Measurements from ENCODE around the gene DCAF5. TPM values are rescaled to one million over a fixed set of nuclear protein-coding genes. Genes with fewer than 3 reads are reported as not detected.
"Not testable (repeated sequence)": the region's sequence is repeated elsewhere in the genome, so short reads cannot be mapped to it uniquely, and the experiment has no call there.

The DCAF5 gene
- total and polyA plus RNA-seq, 9 donors = 24.9 to 50.1 (median 42.4) TPM

DNA sequence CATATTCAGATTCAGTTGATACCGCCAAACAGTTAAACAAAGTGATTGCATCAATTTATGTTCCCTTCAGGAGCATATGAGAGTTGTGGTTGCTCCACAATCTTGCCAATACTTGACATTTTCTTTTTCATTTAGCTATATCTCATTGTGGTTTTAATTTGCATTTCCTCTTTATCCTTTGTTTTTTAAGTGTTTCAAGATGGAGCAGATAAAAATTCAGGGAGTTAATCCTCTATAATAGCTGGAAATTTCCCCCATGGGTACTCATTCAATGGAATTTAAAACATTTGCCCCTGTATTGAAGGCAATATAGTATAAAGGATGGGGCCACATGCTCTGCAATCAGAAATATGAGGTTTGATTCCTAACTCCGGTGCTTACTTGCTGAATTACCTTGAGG, 37.3 kb upstream of the DCAF5 start:
- intact Hi-C loops (cut with DNase I) = no loop called here
- H3K9me3 ChIP-seq = no peaks in the 10 kb centered on the region

DNA sequence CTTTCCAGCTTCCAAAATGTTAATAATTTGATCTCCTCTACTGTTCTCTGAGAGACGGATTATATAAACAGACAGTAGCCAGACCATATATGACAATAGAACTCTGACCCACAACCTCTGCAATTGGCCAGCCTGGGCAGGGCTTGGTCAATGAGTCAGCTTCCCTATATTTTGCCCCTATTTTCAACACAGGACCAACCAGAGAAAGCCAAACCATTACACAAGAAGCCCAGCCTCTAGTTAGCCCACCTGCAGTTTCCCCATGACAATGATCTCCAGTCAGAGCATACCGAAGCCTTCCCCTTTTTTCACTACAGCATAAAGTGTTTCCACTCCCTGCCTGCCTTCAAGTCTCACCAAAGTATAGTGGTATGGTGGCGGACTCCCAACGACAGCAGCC, 30.8 kb upstream of the DCAF5 start:
- DNase-seq = no peak
- WGBS, 3 donors = 52 to 57% (median 55%) methylated on average over 4 of the region's 4 CpGs
- TF ChIP-seq, protein P1, sequence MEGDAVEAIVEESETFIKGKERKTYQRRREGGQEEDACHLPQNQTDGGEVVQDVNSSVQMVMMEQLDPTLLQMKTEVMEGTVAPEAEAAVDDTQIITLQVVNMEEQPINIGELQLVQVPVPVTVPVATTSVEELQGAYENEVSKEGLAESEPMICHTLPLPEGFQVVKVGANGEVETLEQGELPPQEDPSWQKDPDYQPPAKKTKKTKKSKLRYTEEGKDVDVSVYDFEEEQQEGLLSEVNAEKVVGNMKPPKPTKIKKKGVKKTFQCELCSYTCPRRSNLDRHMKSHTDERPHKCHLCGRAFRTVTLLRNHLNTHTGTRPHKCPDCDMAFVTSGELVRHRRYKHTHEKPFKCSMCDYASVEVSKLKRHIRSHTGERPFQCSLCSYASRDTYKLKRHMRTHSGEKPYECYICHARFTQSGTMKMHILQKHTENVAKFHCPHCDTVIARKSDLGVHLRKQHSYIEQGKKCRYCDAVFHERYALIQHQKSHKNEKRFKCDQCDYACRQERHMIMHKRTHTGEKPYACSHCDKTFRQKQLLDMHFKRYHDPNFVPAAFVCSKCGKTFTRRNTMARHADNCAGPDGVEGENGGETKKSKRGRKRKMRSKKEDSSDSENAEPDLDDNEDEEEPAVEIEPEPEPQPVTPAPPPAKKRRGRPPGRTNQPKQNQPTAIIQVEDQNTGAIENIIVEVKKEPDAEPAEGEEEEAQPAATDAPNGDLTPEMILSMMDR (IDR thresholded peaks at IDR 0.05) = no peak
- TF ChIP-seq POLR2A (IDR thresholded peaks at IDR 0.05) = no peak
- H3K27me3 ChIP-seq = no peaks in the 10 kb centered on the region
- no peaks in the 10 kb centered on the region for H3K4me1 ChIP-seq (ENCODE audit: insufficient read depth)
- no peaks in the 10 kb centered on the region for H3K9me3 ChIP-seq
- H3K27ac ChIP-seq = no peak overlapping the region
- intact Hi-C loops (cut with DNase I) = no loop called here
- H3K4me3 ChIP-seq = no peak overlapping the region
- no peaks in the 10 kb centered on the region for H3K36me3 ChIP-seq

More for the DNA sequence above, 37.3 kb upstream of the DCAF5 start:
- no peak overlapping the region for H3K27ac ChIP-seq
- no peaks in the 10 kb centered on the region for H3K36me3 ChIP-seq
- H3K4me3 ChIP-seq = no peak overlapping the region
- TF ChIP-seq POLR2A (IDR thresholded peaks at IDR 0.05) (no peak), EP300 (IDR thresholded peaks at IDR 0.05) (no peak)
- TF ChIP-seq, protein P1 (IDR thresholded peaks at IDR 0.05) = no peak
- WGBS, 3 donors = 93 to 96% (median 94%) methylated on average over 2 of the region's 2 CpGs
- DNase-seq = no peak
- H3K4me1 ChIP-seq (ENCODE audit: insufficient read depth) = peaks cover 2% of the 10 kb centered on the region
- no peaks in the 10 kb centered on the region for H3K27me3 ChIP-seq

DNA sequence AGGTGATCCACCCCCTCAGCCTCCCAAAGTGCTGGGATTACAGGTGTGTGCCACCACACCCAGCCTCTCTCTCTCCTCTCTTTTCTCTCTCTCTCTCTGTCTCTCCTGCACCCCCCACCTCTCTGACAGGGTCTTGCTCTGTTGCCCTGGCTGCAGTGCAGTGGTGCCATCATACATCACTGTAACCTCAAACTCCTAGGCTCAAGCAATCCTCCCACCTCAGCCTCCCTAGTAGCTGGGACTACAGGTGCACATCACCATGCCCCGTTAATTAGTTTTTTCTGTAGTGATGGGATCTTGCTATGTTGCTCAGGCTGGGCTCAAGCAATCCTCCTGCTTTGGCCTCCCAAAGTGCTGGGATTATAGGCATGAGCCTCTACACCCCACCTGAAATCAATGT, 29.7 kb upstream of the DCAF5 start:
- H3K36me3 ChIP-seq; intact Hi-C loops (cut with DNase I); H3K4me1 ChIP-seq (ENCODE audit: insufficient read depth); H3K27ac ChIP-seq; H3K9me3 ChIP-seq; H3K27me3 ChIP-seq; H3K4me3 ChIP-seq; DNase-seq: not testable (repeated sequence)
- WGBS, 3 donors = 89 to 100% (median 92%) methylated on average over 1 of the region's 1 CpG

DNA sequence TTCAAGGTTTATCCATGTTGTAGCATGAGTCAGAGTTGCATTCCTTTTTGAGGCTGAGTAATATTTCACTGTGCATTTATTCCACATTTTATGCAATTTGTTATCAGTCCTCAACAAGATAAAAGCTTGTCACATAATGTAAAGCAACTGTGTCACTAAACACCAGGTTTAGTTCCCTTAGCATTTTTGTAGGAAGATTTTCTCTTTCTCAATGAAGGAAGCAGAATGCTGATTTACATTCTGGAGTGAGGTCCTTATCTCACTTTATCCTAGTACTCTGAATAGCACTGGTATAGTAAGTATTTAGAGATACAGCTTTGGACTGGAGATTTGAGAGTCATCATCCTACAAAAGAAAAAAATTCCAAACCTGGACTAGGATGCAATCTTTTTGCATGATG, 28.6 kb upstream of the DCAF5 start:
- TF ChIP-seq, protein P1 (IDR thresholded peaks at IDR 0.05) = no peak
- TF ChIP-seq EP300 (IDR thresholded peaks at IDR 0.05) = no peak
- TF ChIP-seq POLR2A (IDR thresholded peaks at IDR 0.05) = no peak
- no peak for DNase-seq
- H3K4me3 ChIP-seq = no peak overlapping the region
- no peaks in the 10 kb centered on the region for H3K4me1 ChIP-seq (ENCODE audit: insufficient read depth)
- H3K36me3 ChIP-seq = no peaks in the 10 kb centered on the region
- intact Hi-C loops (cut with DNase I) = no loop called here
- H3K9me3 ChIP-seq = no peaks in the 10 kb centered on the region
- H3K27me3 ChIP-seq = no peaks in the 10 kb centered on the region
- no peak overlapping the region for H3K27ac ChIP-seq

DNA sequence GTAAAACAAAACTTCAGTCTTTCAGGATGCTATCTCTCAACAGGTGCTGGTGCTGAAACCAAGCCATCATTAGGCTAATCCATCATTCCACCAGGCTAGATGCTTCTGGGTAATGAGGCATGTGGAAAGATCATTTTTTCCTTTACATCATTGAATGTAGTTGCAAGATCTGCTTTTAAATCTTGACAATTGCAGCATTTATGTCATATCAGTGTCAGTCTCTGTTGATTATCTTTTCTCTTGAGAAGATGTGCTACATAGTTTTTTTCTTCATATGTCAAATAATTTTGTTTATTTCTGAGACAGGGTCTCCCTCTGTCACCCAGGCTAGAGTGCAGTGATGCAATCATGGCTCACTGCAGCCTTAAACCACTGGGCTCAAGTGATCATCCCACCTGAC, 22.2 kb upstream of the DCAF5 start:
- intact Hi-C loops (cut with DNase I) = no loop called here

More for the DNA sequence above, 22.2 kb upstream of the DCAF5 start:
- H3K36me3 ChIP-seq = no peaks in the 10 kb centered on the region
- H3K9me3 ChIP-seq = no peaks in the 10 kb centered on the region
- no peak for DNase-seq
- H3K4me3 ChIP-seq = no peak overlapping the region
- TF ChIP-seq POLR2A (IDR thresholded peaks at IDR 0.05) = no peak
- TF ChIP-seq, protein P1 (IDR thresholded peaks at IDR 0.05) = no peak
- no peak for TF ChIP-seq EP300 (IDR thresholded peaks at IDR 0.05)
- H3K4me1 ChIP-seq (ENCODE audit: insufficient read depth) = no peaks in the 10 kb centered on the region
- H3K27ac ChIP-seq = no peak overlapping the region
- no peaks in the 10 kb centered on the region for H3K27me3 ChIP-seq

Data from ovary (tissue), 9 donors.